HEK293 (cell line): ENCODE measurements around the gene RIC8A.
A peak's percentile ranks its signal among the peaks of the same experiment; 100 is the strongest.

Experiments used
- CTCF ChIA-PET: fragments of 350-600 bp; formaldehyde crosslinking; extraction: SDS; loops from one replicate; lab custom pipeline; 2021; ENCODE audit warnings: antibody characterized with exemption; lab: Yijun Ruan, JAX
- POLR2A ChIA-PET: fragments of 300-600 bp; formaldehyde crosslinking; extraction: SDS; loops from one replicate; lab custom pipeline; 2020; ENCODE audit warnings: antibody characterized with exemption, inconsistent platforms; lab: Yijun Ruan, JAX
- H3K27ac ChIP-seq: fragments of 200-500 bp; sonication (Bioruptor generic); 2 replicates; pipeline ENCODE4 v1.5.1; 2014; ENCODE audit warnings: low read depth, low read length, control low read depth, inconsistent platforms; ENCODE audit errors: extremely low read depth
- H3K36me3 ChIP-seq, 2 experiments: fragments of 200-500 bp in 1 of 2; sonication (Bioruptor generic) in 1 of 2; 1 replicate in 1 of 2; 2 replicates in 1 of 2; pipeline ENCODE4 v1.5.1; 2014 to 2017; ENCODE audit warnings: inconsistent platforms in 2 of 2, low read length in 2 of 2; ENCODE audit not compliant: control insufficient read depth in 2 of 2, insufficient read depth in 1 of 2
- H3K4me1 ChIP-seq: fragments of 200-500 bp; sonication (Bioruptor generic); 2 replicates; pipeline ENCODE4 v1.5.1; 2014; ENCODE audit warnings: mild to moderate bottlenecking, low read length, inconsistent platforms; ENCODE audit not compliant: control insufficient read depth, insufficient read depth
- H3K4me3 ChIP-seq: 2 replicates; pipeline ENCODE4 v1.5.1; 2011; ENCODE audit warnings: low read depth, mild to moderate bottlenecking, control low read depth, low read length, moderate library complexity
- H3K9me3 ChIP-seq: fragments of 200-500 bp; sonication (Bioruptor generic); 2 replicates; pipeline ENCODE4 v1.5.1; 2014; ENCODE audit warnings: low read depth, low read length, inconsistent platforms; ENCODE audit not compliant: control insufficient read depth, insufficient read depth
- FEZF1 ChIP-seq: fragments of 450-650 bp; formaldehyde crosslinking; IDR thresholded peaks from 2 replicates; pipeline ENCODE4 v1.5.1; 2016; ENCODE audit warnings: missing biosample characterization, missing genetic modification characterization
- GLIS1 ChIP-seq: fragments of 450-650 bp; formaldehyde crosslinking; IDR thresholded peaks from 2 replicates; pipeline ENCODE4 v1.5.1; 2016; ENCODE audit warnings: missing biosample characterization, missing genetic modification characterization
- KLF1 ChIP-seq: fragments of 450-650 bp; formaldehyde crosslinking; IDR thresholded peaks from 2 replicates; pipeline ENCODE4 v1.5.1; 2016; ENCODE audit warnings: missing biosample characterization, missing genetic modification characterization
- KLF10 ChIP-seq: fragments of 450-650 bp; IDR thresholded peaks from 2 replicates; pipeline ENCODE4 v1.5.1; 2018; ENCODE audit warnings: missing biosample characterization, mild to moderate bottlenecking, missing genetic modification characterization
- KLF8 ChIP-seq: fragments of 450-650 bp; formaldehyde crosslinking; IDR thresholded peaks from 2 replicates; pipeline ENCODE4 v1.5.1; 2016; ENCODE audit warnings: missing biosample characterization, missing genetic modification characterization
- KLF9 ChIP-seq: fragments of 450-650 bp; formaldehyde crosslinking; IDR thresholded peaks from 2 replicates; pipeline ENCODE4 v1.5.1; 2016; ENCODE audit warnings: missing biosample characterization, missing genetic modification characterization, low read depth
- SCRT1 ChIP-seq: fragments of 450-650 bp; formaldehyde crosslinking; IDR thresholded peaks from 2 replicates; pipeline ENCODE4 v1.5.1; 2016; ENCODE audit warnings: missing biosample characterization, missing genetic modification characterization, borderline replicate concordance
- ZNF10 ChIP-seq: fragments of 450-650 bp; formaldehyde crosslinking; IDR thresholded peaks from 2 replicates; pipeline ENCODE4 v1.5.1; 2017; ENCODE audit warnings: missing biosample characterization, missing genetic modification characterization
- ZNF157 ChIP-seq: fragments of 450-650 bp; formaldehyde crosslinking; IDR thresholded peaks from 2 replicates; pipeline ENCODE4 v1.5.1; 2016; ENCODE audit warnings: missing biosample characterization, missing genetic modification characterization
- ZNF16 ChIP-seq: fragments of 450-650 bp; formaldehyde crosslinking; IDR thresholded peaks from 2 replicates; pipeline ENCODE4 v1.5.1; 2016; ENCODE audit warnings: low read depth, missing biosample characterization, missing genetic modification characterization
- ZNF239 ChIP-seq: fragments of 450-650 bp; formaldehyde crosslinking; IDR thresholded peaks from 2 replicates; pipeline ENCODE4 v1.5.1; 2016; ENCODE audit warnings: missing biosample characterization, missing genetic modification characterization
- ZNF280D ChIP-seq: fragments of 450-650 bp; formaldehyde crosslinking; IDR thresholded peaks from 2 replicates; pipeline ENCODE4 v1.5.1; 2016; ENCODE audit warnings: missing biosample characterization, missing genetic modification characterization
- ZNF311 ChIP-seq: fragments of 450-650 bp; formaldehyde crosslinking; IDR thresholded peaks from 2 replicates; pipeline ENCODE4 v1.5.1; 2017; ENCODE audit warnings: missing biosample characterization, missing genetic modification characterization, borderline replicate concordance
- ZNF350 ChIP-seq: fragments of 450-650 bp; formaldehyde crosslinking; IDR thresholded peaks from 2 replicates; pipeline ENCODE4 v1.5.0; 2017; ENCODE audit warnings: missing biosample characterization, mild to moderate bottlenecking, missing genetic modification characterization
- ZNF37A ChIP-seq: fragments of 450-650 bp; IDR thresholded peaks from 2 replicates; pipeline ENCODE4 v1.5.1; 2018; ENCODE audit warnings: missing biosample characterization, missing genetic modification characterization
- ZNF391 ChIP-seq: fragments of 450-650 bp; formaldehyde crosslinking; IDR thresholded peaks from 2 replicates; pipeline ENCODE4 v1.5.1; 2016; ENCODE audit warnings: low read depth, missing biosample characterization, missing genetic modification characterization, borderline replicate concordance
- ZNF433 ChIP-seq: fragments of 450-650 bp; formaldehyde crosslinking; IDR thresholded peaks from 2 replicates; pipeline ENCODE4 v1.5.1; 2016; ENCODE audit warnings: missing biosample characterization, missing genetic modification characterization, low read depth
- ZNF514 ChIP-seq: fragments of 450-650 bp; formaldehyde crosslinking; IDR thresholded peaks from 2 replicates; pipeline ENCODE4 v1.5.1; 2016; ENCODE audit warnings: missing biosample characterization, missing genetic modification characterization
- ZNF544 ChIP-seq: fragments of 450-650 bp; formaldehyde crosslinking; IDR thresholded peaks from 2 replicates; pipeline ENCODE4 v1.5.0; 2017; ENCODE audit warnings: missing biosample characterization, missing genetic modification characterization
- ZNF654 ChIP-seq: fragments of 450-650 bp; formaldehyde crosslinking; IDR thresholded peaks from 2 replicates; pipeline ENCODE4 v1.5.1; 2016; ENCODE audit warnings: low read depth, missing biosample characterization, missing genetic modification characterization
- ZNF701 ChIP-seq: fragments of 450-650 bp; formaldehyde crosslinking; IDR thresholded peaks from 2 replicates; pipeline ENCODE4 v1.5.1; 2016; ENCODE audit warnings: missing biosample characterization, missing genetic modification characterization
- ZSCAN16 ChIP-seq: fragments of 450-650 bp; formaldehyde crosslinking; IDR thresholded peaks from 2 replicates; pipeline ENCODE4 v1.5.1; 2016; ENCODE audit warnings: missing biosample characterization, missing genetic modification characterization
- TF ChIP-seq, protein P1 (sequence below): fragments of 450-650 bp; formaldehyde crosslinking; IDR thresholded peaks from 2 replicates; pipeline ENCODE4 v1.5.1; 2016; ENCODE audit warnings: missing biosample characterization, missing genetic modification characterization, borderline replicate concordance

RIC8A gene

GRCh38 chr11:208917-209260, 1.4 kb downstream of the RIC8A start (continued):
- no peak for TF ChIP-seq ZNF239 (tag by site-specific recombination)
- TF ChIP-seq ZNF654: no peak
- TF ChIP-seq KLF9: peak; percentile 53; the same call in 1 of the 2 replicates
- TF ChIP-seq SCRT1: no peak
- no peak for TF ChIP-seq ZNF16 (tag by site-specific recombination)
- TF ChIP-seq, all 188 proteins: peak for 5

- peaks cover 0 to 70% of the 10 kb centered on the region in 2 experiments; a peak in 1 of 3 replicates for H3K36me3 ChIP-seq
- CTCF ChIA-PET: interaction anchor here (0.6 to 1.3 kb wide), 3 partner anchors 20 to 49 kb away, joined by 4 to 9 read pairs (median 5); no protein-coding TSS in a partner anchor
Measured at GRCh38 chr11:209275-210121, 2.0 kb downstream of the RIC8A start.

DNA sequence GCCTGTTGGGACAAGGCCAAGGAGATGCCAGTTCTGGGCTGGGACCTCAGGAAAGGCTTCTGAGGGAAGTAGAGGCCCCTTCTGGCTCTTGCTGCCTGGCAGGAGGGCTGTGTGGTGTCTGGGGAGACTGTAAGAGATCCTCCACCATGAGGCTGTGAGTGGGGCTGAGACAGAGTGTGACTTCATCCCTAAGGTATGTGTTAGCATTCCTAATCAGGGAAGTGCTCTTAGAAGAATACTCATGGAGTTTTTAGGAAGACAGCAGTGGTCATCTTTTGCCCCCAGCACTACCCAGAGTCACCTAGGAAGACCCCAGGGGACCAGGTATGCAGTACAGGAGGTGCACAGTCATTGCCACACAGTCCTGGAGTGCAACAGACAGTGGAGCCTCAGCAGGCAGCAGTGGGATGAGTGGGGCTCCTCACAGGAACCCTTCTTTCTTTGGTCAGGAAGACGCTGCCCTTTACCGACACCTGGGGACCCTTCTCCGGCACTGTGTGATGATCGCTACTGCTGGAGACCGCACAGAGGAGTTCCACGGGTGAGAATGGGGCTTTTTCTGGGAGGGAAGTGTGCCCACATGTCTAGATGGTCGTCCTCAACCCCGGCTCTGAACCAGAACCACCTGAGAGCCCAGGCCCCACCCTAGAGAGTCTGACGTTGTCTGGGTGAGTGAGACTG, 2.8 kb downstream of the RIC8A start:
- no peak overlapping the region for H3K27ac ChIP-seq
- CTCF ChIA-PET: interaction anchor here (1.3 kb wide), 1 partner anchor 19 kb away, joined by 4 read pairs; no protein-coding TSS in a partner anchor
- H3K4me1 ChIP-seq: no peaks in the 10 kb centered on the region
- peaks cover 0 to 70% of the 10 kb centered on the region in 2 experiments; a peak in 1 of 3 replicates for H3K36me3 ChIP-seq
- no peak for TF ChIP-seq ZNF350 (tag by site-specific recombination)
- no peak for TF ChIP-seq ZNF157 (tag by site-specific recombination)
- peak; percentile 76 for TF ChIP-seq ZNF10
- TF ChIP-seq ZNF391: no peak
- no peak for TF ChIP-seq ZNF701 (tag by site-specific recombination)
- no peak for TF ChIP-seq ZNF514
- no peak for TF ChIP-seq ZNF544 (tag by site-specific recombination)
- TF ChIP-seq KLF8 (tag by site-specific recombination): no peak
- TF ChIP-seq GLIS1 (tag by site-specific recombination): peak; percentile 85
- TF ChIP-seq ZNF37A (tag by site-specific recombination): no peak
- no peak for TF ChIP-seq KLF1 (tag by site-specific recombination)
- TF ChIP-seq ZNF280D: no peak
- TF ChIP-seq ZSCAN16 (tag by site-specific recombination): no peak
- no peak for TF ChIP-seq FEZF1 (tag by site-specific recombination)
- no peak for TF ChIP-seq ZNF433 (tag by site-specific recombination)
- TF ChIP-seq, protein P1, sequence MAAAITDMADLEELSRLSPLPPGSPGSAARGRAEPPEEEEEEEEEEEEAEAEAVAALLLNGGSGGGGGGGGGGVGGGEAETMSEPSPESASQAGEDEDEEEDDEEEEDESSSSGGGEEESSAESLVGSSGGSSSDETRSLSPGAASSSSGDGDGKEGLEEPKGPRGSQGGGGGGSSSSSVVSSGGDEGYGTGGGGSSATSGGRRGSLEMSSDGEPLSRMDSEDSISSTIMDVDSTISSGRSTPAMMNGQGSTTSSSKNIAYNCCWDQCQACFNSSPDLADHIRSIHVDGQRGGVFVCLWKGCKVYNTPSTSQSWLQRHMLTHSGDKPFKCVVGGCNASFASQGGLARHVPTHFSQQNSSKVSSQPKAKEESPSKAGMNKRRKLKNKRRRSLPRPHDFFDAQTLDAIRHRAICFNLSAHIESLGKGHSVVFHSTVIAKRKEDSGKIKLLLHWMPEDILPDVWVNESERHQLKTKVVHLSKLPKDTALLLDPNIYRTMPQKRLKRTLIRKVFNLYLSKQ (tag by site-specific recombination): no peak
- no peak for TF ChIP-seq KLF10
- POLR2A ChIA-PET: interaction anchor here (1.0 kb wide), 1 partner anchor 9 kb away, joined by 3 read pairs; no protein-coding TSS in a partner anchor
- peak overlapping the region; percentile 83 for H3K4me3 ChIP-seq
- no peaks in the 10 kb centered on the region for H3K9me3 ChIP-seq

More at GRCh38 chr11:209275-210121, 2.0 kb downstream of the RIC8A start:
- TF ChIP-seq ZNF311 (tag by site-specific recombination): no peak
- no peaks in the 10 kb centered on the region for H3K9me3 ChIP-seq
- H3K27ac ChIP-seq: peak overlapping the region; percentile 4; the same call in 1 of the 2 replicates
- H3K4me3 ChIP-seq: peak overlapping the region; percentile 83
- H3K4me1 ChIP-seq: no peaks in the 10 kb centered on the region
- POLR2A ChIA-PET: interaction anchor here (1.0 to 1.1 kb wide), 2 partner anchors 8 to 26 kb away, joined by 3 to 4 read pairs; no protein-coding TSS in a partner anchor
